Effector memory CD4-positive, alpha-beta T cell (primary cell): ENCODE measurements around the gene DTHD1.

Source experiments
- DNase-seq, 3 donors: peaks; one replicate each; pipeline ENCODE4 v3.0.0-alpha.2; 2020
- H3K27ac ChIP-seq: 2 replicates; pipeline ENCODE4 v1.7.0; 2013; ENCODE audit warnings: mild to moderate bottlenecking, low read length, moderate library complexity; ENCODE audit not compliant: insufficient read depth, poor library complexity, severe bottlenecking
- H3K27me3 ChIP-seq: replicated peaks from 2 replicates; pipeline ENCODE4 v1.7.0; 2013; ENCODE audit warnings: mild to moderate bottlenecking, low read length; ENCODE audit not compliant: insufficient read depth, control insufficient read depth, poor library complexity, severe bottlenecking
- H3K36me3 ChIP-seq: 2 replicates; pipeline ENCODE4 v1.7.0; 2013; ENCODE audit warnings: mild to moderate bottlenecking, low read length, moderate library complexity; ENCODE audit not compliant: control insufficient read depth, insufficient read depth
- H3K4me1 ChIP-seq: 2 replicates; pipeline ENCODE4 v1.7.0; 2013; ENCODE audit warnings: low read length, mild to moderate bottlenecking; ENCODE audit not compliant: control insufficient read depth, insufficient read depth, poor library complexity, severe bottlenecking
- H3K4me3 ChIP-seq: 2 replicates; pipeline ENCODE4 v1.7.0; 2013; ENCODE audit warnings: low read length, low read depth, mild to moderate bottlenecking; ENCODE audit not compliant: insufficient read depth, poor library complexity, severe bottlenecking
- H3K9me3 ChIP-seq: 2 replicates; pipeline ENCODE4 v1.7.0; 2013; ENCODE audit warnings: mild to moderate bottlenecking, low read length, moderate library complexity; ENCODE audit not compliant: control insufficient read depth
- total RNA-seq, 3 donors: gene quantifications; one replicate each; lab custom pipeline; 2026; lab: John Stamatoyannopoulos, UW

The DTHD1 gene
- total RNA-seq = 5.0 to 15.2 (median 14.1) reads per million in 3 donors

- DNase-seq = no peak
- H3K4me3 ChIP-seq = no peak within 1 kb of the TSS
Observed at GRCh38 chr4:36281384-36282106, at the start of gene DTHD1. Gene DTHD1, plus strand, starts transcription at chr4:36281616. Its CDS starts 143 bp downstream, at chr4:36281759.

DNA sequence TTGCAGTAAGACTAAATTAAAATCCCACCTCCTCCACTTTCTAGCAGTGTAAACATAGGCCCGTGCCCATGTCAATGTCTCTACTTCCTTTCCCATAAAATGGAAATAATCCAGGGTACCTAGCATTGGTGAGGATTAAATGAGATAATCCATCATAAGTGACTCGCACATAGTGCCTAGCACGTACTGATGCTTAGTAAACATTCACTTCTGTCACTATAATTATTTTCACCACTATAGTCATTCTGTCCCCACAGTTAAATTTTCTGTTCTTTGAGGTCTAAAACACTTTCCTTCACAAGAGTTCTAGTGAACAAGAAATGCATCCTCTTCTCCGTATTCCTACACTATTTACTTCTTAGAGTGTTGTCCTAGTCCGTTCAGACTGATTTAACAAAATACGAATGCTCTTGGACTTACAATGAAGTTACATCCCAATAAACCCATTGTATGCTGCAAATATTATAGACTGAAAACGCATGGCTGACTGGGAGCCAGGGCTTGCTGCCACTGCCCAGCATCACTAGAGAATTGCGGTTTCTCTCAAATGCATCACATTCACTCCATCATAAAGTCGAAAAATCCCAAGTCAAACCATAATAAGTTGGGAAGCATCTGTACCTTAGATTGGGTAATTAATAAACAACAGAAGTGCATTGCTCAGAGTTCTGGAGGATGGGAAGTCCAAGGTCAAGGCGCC lies 47.7 kb upstream of the DTHD1 start:
- no peak overlapping the region for H3K27ac ChIP-seq
- DNase-seq = no peak
- H3K4me1 ChIP-seq = no peaks in the 10 kb centered on the region

More at GRCh38 chr4:36281384-36282106, at the start of gene DTHD1:
- Histone ChIP-seq H3K4me1 (no peaks in the 10 kb centered on the region), H3K27me3 (no peaks in the 10 kb centered on the region), H3K27ac (no peak within 1 kb of the TSS), H3K9me3 (no peaks in the 10 kb centered on the region), H3K36me3 (no peaks in the 10 kb centered on the region)

GRCh38 chr4:36235306-36235705 lies 46.1 kb upstream of the DTHD1 start:
- Histone ChIP-seq H3K36me3 (no peaks in the 10 kb centered on the region), H3K4me3 (no peak overlapping the region), H3K27ac (no peak overlapping the region), H3K4me1 (peaks cover under 1% of the 10 kb centered on the region), H3K9me3 (no peaks in the 10 kb centered on the region), H3K27me3 (no peaks in the 10 kb centered on the region)
- no peak for DNase-seq

More for the DNA sequence above, 47.7 kb upstream of the DTHD1 start:
- no peak overlapping the region for H3K4me3 ChIP-seq
- H3K27me3 ChIP-seq = no peaks in the 10 kb centered on the region
- H3K9me3 ChIP-seq = no peaks in the 10 kb centered on the region
- no peaks in the 10 kb centered on the region for H3K36me3 ChIP-seq

- Histone ChIP-seq H3K9me3 (no peaks in the 10 kb centered on the region), H3K4me3 (no peak overlapping the region), H3K36me3 (no peaks in the 10 kb centered on the region), H3K4me1 (peaks cover 7% of the 10 kb centered on the region), H3K27ac (no peak overlapping the region), H3K27me3 (no peaks in the 10 kb centered on the region)
- DNase-seq = no peak
Observed at GRCh38 chr4:36236159-36236558, 45.3 kb upstream of the DTHD1 start.

GRCh38 chr4:36237366-36238313 lies 43.8 kb upstream of the DTHD1 start:
- Histone ChIP-seq H3K27me3 (no peaks in the 10 kb centered on the region), H3K27ac (no peak overlapping the region), H3K4me3 (no peak overlapping the region), H3K9me3 (no peaks in the 10 kb centered on the region), H3K4me1 (peaks cover 10% of the 10 kb centered on the region), H3K36me3 (no peaks in the 10 kb centered on the region)
- no peak for DNase-seq

- H3K36me3 ChIP-seq = no peaks in the 10 kb centered on the region
- peak overlapping the region; percentile 92 for H3K27ac ChIP-seq
- no peaks in the 10 kb centered on the region for H3K9me3 ChIP-seq
- peak overlapping the region; percentile 93 for H3K4me3 ChIP-seq
- H3K27me3 ChIP-seq = no peaks in the 10 kb centered on the region
- H3K4me1 ChIP-seq = peaks cover 10% of the 10 kb centered on the region
- DNase-seq = no peak
Observed at GRCh38 chr4:36241771-36242170, 39.6 kb upstream of the DTHD1 start.

GRCh38 chr4:36242629-36243354 lies 38.6 kb upstream of the DTHD1 start:
- Histone ChIP-seq H3K36me3 (no peaks in the 10 kb centered on the region), H3K4me1 (peaks cover 10% of the 10 kb centered on the region), H3K27me3 (no peaks in the 10 kb centered on the region), H3K4me3 (peak overlapping the region; percentile 93), H3K27ac (peak overlapping the region; percentile 92), H3K9me3 (no peaks in the 10 kb centered on the region)
- no peak for DNase-seq

DNA sequence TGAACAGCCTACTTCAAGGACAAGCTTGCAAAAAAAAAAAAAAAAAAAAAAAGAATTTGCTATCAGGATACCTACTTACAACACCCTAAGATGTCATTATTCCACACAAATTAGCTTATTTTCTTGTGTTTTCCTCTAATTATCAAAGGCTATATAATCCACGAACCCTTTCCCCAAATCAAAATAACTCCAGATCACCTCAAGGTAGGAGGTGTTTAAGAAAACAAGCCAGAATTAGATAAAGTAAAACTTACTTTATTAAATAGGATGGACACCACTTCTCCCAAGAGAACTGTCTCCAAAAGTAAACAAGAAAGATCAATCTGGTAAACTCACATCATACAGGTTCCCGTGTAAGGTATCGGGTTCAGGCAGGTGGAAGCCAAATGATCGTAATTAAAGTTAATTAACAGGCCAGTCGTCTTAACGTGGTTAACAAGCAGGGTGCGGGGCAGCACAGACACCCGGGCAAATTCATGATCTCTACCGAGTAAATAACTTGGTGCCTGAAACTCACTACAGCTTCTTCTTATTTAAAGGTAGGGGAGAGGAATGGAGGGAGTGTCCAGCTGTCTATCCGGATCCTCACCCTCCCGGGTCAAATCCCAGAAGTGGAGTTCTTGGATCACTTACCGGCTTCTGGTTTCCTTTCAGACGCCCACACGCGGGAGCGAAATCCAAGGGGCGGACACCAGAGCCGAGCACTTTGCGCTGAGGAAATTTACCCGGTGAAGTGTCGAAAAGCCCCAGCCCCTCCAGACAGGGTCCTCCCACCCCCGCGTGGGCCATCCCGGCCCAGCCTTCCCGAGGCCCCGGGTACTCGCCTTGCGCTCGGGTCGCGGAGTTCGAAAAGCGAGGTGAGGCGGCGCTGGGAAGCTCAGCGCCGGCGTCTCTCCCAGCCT lies 37.8 kb upstream of the DTHD1 start:
- no peaks in the 10 kb centered on the region for H3K27me3 ChIP-seq
- peak overlapping the region; percentile 92 for H3K27ac ChIP-seq
- peak in 2 of 3 donors; percentile 5 to 30 for DNase-seq
- no peaks in the 10 kb centered on the region for H3K9me3 ChIP-seq
- H3K4me1 ChIP-seq = peaks cover 10% of the 10 kb centered on the region
- H3K36me3 ChIP-seq = no peaks in the 10 kb centered on the region
- peak overlapping the region; percentile 93 for H3K4me3 ChIP-seq
